HUDEP-2 (cell line): Measurements from ENCODE around the gene FGF1.
A peak's percentile ranks its signal among the peaks of the same experiment; 100 is the strongest.
"Not testable (repeated sequence)": the region's sequence is repeated elsewhere in the genome, so short reads cannot be mapped to it uniquely, and the experiment has no call there.

Experiments used
- DNase-seq, 76 experiments: peaks; one replicate each; lab custom pipeline; 2025; ENCODE audit not compliant: unreplicated experiment in 76 of 76; lab: John Stamatoyannopoulos, UW

The FGF1 gene

GRCh38 chr5:142671266-142671665, 14.6 kb downstream of the FGF1 start:
- DNase-seq, result no peak

- no peak for DNase-seq
Measured at GRCh38 chr5:142670804-142671203, 15.1 kb downstream of the FGF1 start.

GRCh38 chr5:142669477-142669876, 16.4 kb downstream of the FGF1 start:
- DNase-seq, result no peak

- DNase-seq, result no peak
Measured at GRCh38 chr5:142668336-142668735, 17.6 kb downstream of the FGF1 start.

- no peak for DNase-seq
Measured at GRCh38 chr5:142667831-142668230, 18.1 kb downstream of the FGF1 start.

GRCh38 chr5:142664636-142665035, 21.3 kb downstream of the FGF1 start:
- no peak for DNase-seq

- DNase-seq, result no peak
Measured at GRCh38 chr5:142664067-142664466, 21.8 kb downstream of the FGF1 start.

- DNase-seq, result no peak
Measured at GRCh38 chr5:142663246-142663645, 22.6 kb downstream of the FGF1 start.

- DNase-seq, result no peak
Measured at GRCh38 chr5:142661957-142662356, 23.9 kb downstream of the FGF1 start.

GRCh38 chr5:142661143-142661542, 24.7 kb downstream of the FGF1 start:
- DNase-seq, result no peak

- DNase-seq, result no peak
Measured at GRCh38 chr5:142660731-142661130, 25.2 kb downstream of the FGF1 start.

- DNase-seq, result no peak
Measured at GRCh38 chr5:142660196-142660595, 25.7 kb downstream of the FGF1 start.

GRCh38 chr5:142659405-142659804, 26.5 kb downstream of the FGF1 start:
- no peak for DNase-seq

- DNase-seq, result no peak
Measured at GRCh38 chr5:142658278-142658677, 27.6 kb downstream of the FGF1 start.

- no peak for DNase-seq
Measured at GRCh38 chr5:142657446-142657845, 28.4 kb downstream of the FGF1 start.

GRCh38 chr5:142655339-142656267, 30.3 kb downstream of the FGF1 start:
- peak in 54 of 76 experiments; percentile 2 to 59 (median 20) for DNase-seq

- no peak for DNase-seq
Measured at GRCh38 chr5:142654578-142655058, 31.3 kb downstream of the FGF1 start.

GRCh38 chr5:142653321-142653720, 32.6 kb downstream of the FGF1 start:
- DNase-seq, result no peak

GRCh38 chr5:142652563-142652962, 33.3 kb downstream of the FGF1 start:
- DNase-seq, result no peak

- DNase-seq, result no peak
Measured at GRCh38 chr5:142650881-142651280, 35.0 kb downstream of the FGF1 start.

GRCh38 chr5:142650060-142650459, 35.8 kb downstream of the FGF1 start:
- DNase-seq, result no peak

GRCh38 chr5:142648108-142648507, 37.8 kb downstream of the FGF1 start:
- not testable (repeated sequence) for DNase-seq
